ENCODE data around the gene TRIOBP. TPM values are rescaled to one million over a fixed set of nuclear protein-coding genes. Genes with fewer than 3 reads are reported as not detected.

TRIOBP gene
- polyA plus RNA-seq, 1 experiment: 73.9 TPM

- H3K36me3 ChIP-seq (ENCODE audit: control insufficient read depth, insufficient read depth, low read length): no peaks in the 10 kb centered on the region; the same call in 1 of the 2 replicates
- no peak for TF ChIP-seq CTCF (IDR thresholded peaks at IDR 0.05; ENCODE audit: insufficient read depth, low read depth, low read length)
- POLR2A ChIA-PET: no interaction called here
- DNase-seq (ENCODE audit: low read depth): no peak
- H3K4me3 ChIP-seq (ENCODE audit: low read depth, low read length): no peak overlapping the region
- CTCF ChIA-PET: interaction anchor here (0.6 to 1.0 kb wide), 2 partner anchors 44 to 102 kb away, joined by 4 to 5 read pairs; no protein-coding TSS in a partner anchor
- no peaks in the 10 kb centered on the region for H3K27me3 ChIP-seq (ENCODE audit: control insufficient read depth, insufficient read depth, low read length)
Measured at GRCh38 chr22:37744589-37744988, 47.7 kb downstream of the TRIOBP start.

DNA sequence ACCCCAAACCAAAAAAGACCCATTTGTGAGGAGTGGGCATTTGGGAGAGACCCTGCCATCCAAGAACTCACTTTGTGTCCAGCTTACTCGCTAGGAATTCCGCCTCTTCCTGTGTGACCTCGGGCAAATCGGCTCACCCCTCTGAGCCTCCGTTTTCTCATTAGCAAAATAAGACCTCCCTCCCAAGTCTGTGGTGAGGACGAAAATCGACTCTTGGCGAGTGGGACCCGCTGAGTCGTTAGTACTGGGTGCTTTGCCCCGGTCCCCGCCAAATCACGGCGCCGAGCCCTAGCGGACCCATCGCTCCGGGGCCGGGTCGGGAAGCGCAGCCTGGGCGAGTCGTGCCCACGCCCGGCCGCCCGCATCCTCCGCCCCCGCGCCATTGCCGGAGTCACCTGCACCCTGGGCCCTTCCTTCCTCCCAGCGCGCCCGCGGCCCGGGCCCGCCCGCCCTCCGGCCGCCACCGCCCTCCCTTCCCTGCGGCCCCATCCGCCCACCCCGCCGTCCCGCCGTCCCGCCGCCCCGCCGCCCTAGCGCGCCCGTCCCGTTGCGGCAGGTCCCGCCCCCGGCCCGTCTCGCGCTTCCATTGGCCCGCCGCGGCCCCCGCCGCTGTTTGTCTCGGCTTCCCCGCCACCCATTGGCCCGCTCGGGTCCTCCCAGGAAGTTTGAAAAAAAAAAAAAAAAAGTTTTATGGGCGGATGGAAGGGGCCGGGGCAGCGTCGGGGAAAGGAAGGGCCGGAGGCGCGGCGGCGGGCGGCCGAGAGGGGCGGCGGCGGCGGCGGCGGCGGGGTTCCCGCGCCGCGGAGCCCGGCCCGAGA, 48.9 kb downstream of the TRIOBP start:
- ChIA-PET CTCF (interaction anchor here (0.6 kb wide), 1 partner anchor 17 kb away, joined by 3 read pairs; no protein-coding TSS in a partner anchor), POLR2A (no interaction called here)
- H3K27me3 ChIP-seq (ENCODE audit: control insufficient read depth, insufficient read depth, low read length): no peaks in the 10 kb centered on the region
- no peaks in the 10 kb centered on the region; the same call in 1 of the 2 replicates for H3K36me3 ChIP-seq (ENCODE audit: control insufficient read depth, insufficient read depth, low read length)
- peak overlapping the region; percentile 96 for H3K4me3 ChIP-seq (ENCODE audit: low read depth, low read length)
- no peak for DNase-seq (ENCODE audit: low read depth)
- no peak for TF ChIP-seq CTCF (IDR thresholded peaks at IDR 0.05; ENCODE audit: insufficient read depth, low read depth, low read length)

DNA sequence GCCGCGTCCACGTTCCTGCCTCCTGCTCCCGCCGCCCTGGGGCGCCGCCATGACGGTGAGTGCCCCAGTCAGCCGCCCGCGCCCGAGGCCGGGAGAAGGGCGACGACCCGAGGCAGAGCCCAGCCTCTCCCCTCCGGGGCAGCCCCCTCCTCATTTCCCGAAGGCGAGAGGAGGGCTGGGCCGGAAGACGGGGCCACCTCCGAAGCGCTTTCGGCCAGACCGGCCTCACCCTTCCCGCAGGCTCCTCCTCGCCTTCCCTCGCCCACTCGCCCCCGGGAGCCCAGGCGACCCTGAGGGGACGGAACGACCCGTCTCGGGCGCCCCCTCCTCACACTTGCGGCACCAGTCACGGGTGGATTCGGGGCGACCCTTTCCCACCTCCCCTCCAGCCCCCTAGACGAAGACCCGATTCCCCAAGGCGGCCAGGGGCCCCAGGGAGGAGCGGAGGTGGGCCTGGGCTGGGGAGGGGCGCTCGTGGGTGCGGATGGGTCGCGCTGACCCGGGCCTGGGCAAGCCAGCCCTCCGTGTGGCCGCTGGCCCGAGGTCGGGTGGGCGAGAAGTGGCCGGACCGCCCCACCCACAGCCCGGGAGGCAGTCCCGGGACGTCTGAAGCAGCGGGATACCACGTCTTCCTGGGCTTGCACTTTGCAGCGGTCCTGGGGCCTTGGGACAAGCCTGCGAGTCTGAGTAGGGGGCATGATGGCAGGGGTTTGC, 49.7 kb downstream of the TRIOBP start:
- POLR2A ChIA-PET: no interaction called here
- no peak for DNase-seq (ENCODE audit: low read depth)
- no peaks in the 10 kb centered on the region for H3K27me3 ChIP-seq (ENCODE audit: control insufficient read depth, insufficient read depth, low read length)
- H3K4me3 ChIP-seq (ENCODE audit: low read depth, low read length): peak overlapping the region; percentile 96
- peaks cover 2% of the 10 kb centered on the region for H3K36me3 ChIP-seq (ENCODE audit: control insufficient read depth, insufficient read depth, low read length)
- no peak for TF ChIP-seq CTCF (IDR thresholded peaks at IDR 0.05; ENCODE audit: insufficient read depth, low read depth, low read length)
- CTCF ChIA-PET: no interaction called here

- no peak for DNase-seq (ENCODE audit: low read depth)
- Histone ChIP-seq H3K4me3 (ENCODE audit: low read depth, low read length) (peak overlapping the region; percentile 96), H3K36me3 (ENCODE audit: control insufficient read depth, insufficient read depth, low read length) (peaks cover 4% of the 10 kb centered on the region), H3K27me3 (ENCODE audit: control insufficient read depth, insufficient read depth, low read length) (no peaks in the 10 kb centered on the region)
- POLR2A ChIA-PET: no interaction called here
- no peak for TF ChIP-seq CTCF (IDR thresholded peaks at IDR 0.05; ENCODE audit: insufficient read depth, low read depth, low read length)
- CTCF ChIA-PET: no interaction called here
Measured at GRCh38 chr22:37747080-37747714, 50.3 kb downstream of the TRIOBP start.

GRCh38 chr22:37747715-37748100, 50.9 kb downstream of the TRIOBP start:
- CTCF ChIA-PET: interaction anchor here (1.1 kb wide), 1 partner anchor 9 kb away, joined by 3 read pairs; no protein-coding TSS in a partner anchor
- TF ChIP-seq CTCF (IDR thresholded peaks at IDR 0.05; ENCODE audit: insufficient read depth, low read depth, low read length): no peak
- no peak for DNase-seq (ENCODE audit: low read depth)
- POLR2A ChIA-PET: no interaction called here
- Histone ChIP-seq H3K36me3 (ENCODE audit: control insufficient read depth, insufficient read depth, low read length) (peaks cover 5% of the 10 kb centered on the region), H3K27me3 (ENCODE audit: control insufficient read depth, insufficient read depth, low read length) (no peaks in the 10 kb centered on the region), H3K4me3 (ENCODE audit: low read depth, low read length) (peak overlapping the region; percentile 96)

Data from BJ (cell line).